MM.1S (cell line): Measurements from ENCODE around the gene FBXL13.
"Not testable (repeated sequence)": the region's sequence is repeated elsewhere in the genome, so short reads cannot be mapped to it uniquely, and the experiment has no call there.

Experiments
- DNase-seq: peaks from one replicate; pipeline ENCODE4 v3.0.0-alpha.2; 2015
- H2AFZ ChIP-seq: fragments of 300-600 bp; sonication (generic); 2 replicates; pipeline ENCODE4 v1.6.0; 2016; ENCODE audit warnings: antibody characterized with exemption, low read length
- H3F3A ChIP-seq: fragments of 300-600 bp; sonication (generic); 2 replicates; pipeline ENCODE4 v1.6.1; 2016; ENCODE audit warnings: mild to moderate bottlenecking, antibody characterized with exemption, low read length, moderate library complexity, mixed read lengths; ENCODE audit not compliant: insufficient read depth
- H3K27ac ChIP-seq: fragments of 300-600 bp; sonication (generic); 2 replicates; pipeline ENCODE4 v1.5.1; 2016; ENCODE audit warnings: mild to moderate bottlenecking, low read length
- H3K27me3 ChIP-seq: fragments of 300-600 bp; sonication (generic); replicated peaks from 2 replicates; pipeline ENCODE4 v1.6.0; 2016; ENCODE audit warnings: low read length; ENCODE audit not compliant: insufficient read depth
- H3K36me3 ChIP-seq: fragments of 300-600 bp; sonication (generic); replicated peaks from 2 replicates; pipeline ENCODE4 v1.6.1; 2016; ENCODE audit warnings: mild to moderate bottlenecking, low read length, mixed read lengths; ENCODE audit not compliant: insufficient read depth
- H3K4me1 ChIP-seq: fragments of 300-600 bp; sonication (generic); 2 replicates; pipeline ENCODE4 v1.6.1; 2016; ENCODE audit warnings: low read length, mixed read lengths
- H3K4me2 ChIP-seq: fragments of 300-600 bp; sonication (generic); 2 replicates; pipeline ENCODE4 v1.6.0; 2016; ENCODE audit warnings: low read depth, low read length
- H3K4me3 ChIP-seq: fragments of 300-600 bp; sonication (generic); 2 replicates; pipeline ENCODE4 v1.5.1; 2016; ENCODE audit warnings: low read length, mixed read lengths
- H3K79me2 ChIP-seq: fragments of 300-600 bp; sonication (generic); 2 replicates; pipeline ENCODE4 v1.6.1; 2016; ENCODE audit warnings: mixed run types, low read length, mixed read lengths
- H3K9ac ChIP-seq: fragments of 300-600 bp; sonication (generic); 2 replicates; pipeline ENCODE4 v1.6.1; 2016; ENCODE audit warnings: low read length, mixed read lengths
- H3K9me2 ChIP-seq: fragments of 300-600 bp; sonication (generic); replicated peaks from 2 replicates; pipeline ENCODE4 v1.6.1; 2016; ENCODE audit warnings: mild to moderate bottlenecking, low read length, mixed read lengths; ENCODE audit not compliant: insufficient read depth
- H3K9me3 ChIP-seq: fragments of 300-600 bp; sonication (generic); replicated peaks from 2 replicates; pipeline ENCODE4 v1.6.1; 2016; ENCODE audit warnings: mild to moderate bottlenecking, low read length, mixed read lengths; ENCODE audit not compliant: insufficient read depth
- H4K20me1 ChIP-seq: fragments of 300-600 bp; sonication (generic); 2 replicates; pipeline ENCODE4 v1.6.1; 2016; ENCODE audit warnings: mild to moderate bottlenecking, low read length, moderate library complexity, mixed read lengths; ENCODE audit not compliant: insufficient read depth
- EZH2 ChIP-seq: fragments of 300-600 bp; sonication (generic); optimal IDR thresholded peaks from 2 replicates; pipeline ENCODE3; 2017; ENCODE audit warnings: low read depth, mild to moderate bottlenecking, antibody characterized with exemption, low read length, mixed read lengths
- EZH2phosphoT487 ChIP-seq: fragments of 300-600 bp; sonication (generic); IDR thresholded peaks from 2 replicates; pipeline ENCODE4 v1.6.1; 2018; ENCODE audit warnings: antibody characterized with exemption, low read length
- TF ChIP-seq, protein P1 (sequence below): fragments of 300-600 bp; sonication (generic); IDR thresholded peaks from 2 replicates; pipeline ENCODE4 v1.5.1; 2016; ENCODE audit warnings: antibody characterized with exemption, low read length, mixed read lengths

Gene FBXL13

DNA sequence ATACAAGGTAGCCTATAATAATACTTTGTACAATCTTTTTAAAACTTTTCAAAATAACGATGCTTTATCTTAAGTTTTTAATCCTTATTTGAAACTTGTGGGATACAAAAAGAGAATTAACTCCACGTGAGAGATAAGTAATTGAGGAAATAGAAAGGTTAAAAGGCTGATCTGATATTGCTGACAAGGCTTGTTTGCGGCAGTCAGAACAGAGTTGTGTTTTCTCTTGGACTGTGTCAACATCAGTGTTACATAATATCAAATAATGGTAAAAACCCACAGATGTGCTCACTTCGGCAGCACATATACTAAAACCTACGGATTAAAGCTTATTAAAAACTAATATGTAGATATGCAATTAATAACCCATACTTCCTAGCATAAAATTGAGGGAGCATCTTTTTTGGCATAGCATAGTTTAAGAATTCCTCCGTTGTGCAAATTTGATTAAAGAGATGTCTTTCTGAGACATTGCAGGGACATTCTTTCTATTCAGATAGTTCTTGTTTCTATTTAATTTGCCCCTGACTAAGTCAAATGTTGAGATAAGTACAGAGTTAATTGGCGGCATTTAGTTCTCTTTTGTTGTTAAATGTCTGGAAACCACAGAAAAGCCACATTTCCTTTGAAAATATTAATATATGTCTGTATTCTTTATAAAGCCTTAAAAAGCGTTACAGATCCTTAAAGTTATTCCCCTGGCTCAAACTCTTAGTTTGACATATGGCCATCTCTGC, 262.5 kb downstream of the FBXL13 start:
- no peak overlapping the region for H3K9ac ChIP-seq
- H3K27me3 ChIP-seq: no peaks in the 10 kb centered on the region
- H3F3A ChIP-seq: no peaks in the 10 kb centered on the region
- H3K9me2 ChIP-seq: no peaks in the 10 kb centered on the region
- no peaks in the 10 kb centered on the region for H3K36me3 ChIP-seq
- no peak overlapping the region for H3K27ac ChIP-seq
- H4K20me1 ChIP-seq: no peaks in the 10 kb centered on the region
- no peak for DNase-seq
- H3K9me3 ChIP-seq: no peaks in the 10 kb centered on the region
- H2AFZ ChIP-seq: no peak overlapping the region
- H3K4me3 ChIP-seq: no peak overlapping the region
- H3K79me2 ChIP-seq: no peaks in the 10 kb centered on the region
- no peak for TF ChIP-seq EZH2
- TF ChIP-seq, protein P1, sequence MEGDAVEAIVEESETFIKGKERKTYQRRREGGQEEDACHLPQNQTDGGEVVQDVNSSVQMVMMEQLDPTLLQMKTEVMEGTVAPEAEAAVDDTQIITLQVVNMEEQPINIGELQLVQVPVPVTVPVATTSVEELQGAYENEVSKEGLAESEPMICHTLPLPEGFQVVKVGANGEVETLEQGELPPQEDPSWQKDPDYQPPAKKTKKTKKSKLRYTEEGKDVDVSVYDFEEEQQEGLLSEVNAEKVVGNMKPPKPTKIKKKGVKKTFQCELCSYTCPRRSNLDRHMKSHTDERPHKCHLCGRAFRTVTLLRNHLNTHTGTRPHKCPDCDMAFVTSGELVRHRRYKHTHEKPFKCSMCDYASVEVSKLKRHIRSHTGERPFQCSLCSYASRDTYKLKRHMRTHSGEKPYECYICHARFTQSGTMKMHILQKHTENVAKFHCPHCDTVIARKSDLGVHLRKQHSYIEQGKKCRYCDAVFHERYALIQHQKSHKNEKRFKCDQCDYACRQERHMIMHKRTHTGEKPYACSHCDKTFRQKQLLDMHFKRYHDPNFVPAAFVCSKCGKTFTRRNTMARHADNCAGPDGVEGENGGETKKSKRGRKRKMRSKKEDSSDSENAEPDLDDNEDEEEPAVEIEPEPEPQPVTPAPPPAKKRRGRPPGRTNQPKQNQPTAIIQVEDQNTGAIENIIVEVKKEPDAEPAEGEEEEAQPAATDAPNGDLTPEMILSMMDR: no peak
- no peak for TF ChIP-seq EZH2phosphoT487
- H3K4me2 ChIP-seq: no peak overlapping the region
- H3K4me1 ChIP-seq: peaks cover 9% of the 10 kb centered on the region

DNA sequence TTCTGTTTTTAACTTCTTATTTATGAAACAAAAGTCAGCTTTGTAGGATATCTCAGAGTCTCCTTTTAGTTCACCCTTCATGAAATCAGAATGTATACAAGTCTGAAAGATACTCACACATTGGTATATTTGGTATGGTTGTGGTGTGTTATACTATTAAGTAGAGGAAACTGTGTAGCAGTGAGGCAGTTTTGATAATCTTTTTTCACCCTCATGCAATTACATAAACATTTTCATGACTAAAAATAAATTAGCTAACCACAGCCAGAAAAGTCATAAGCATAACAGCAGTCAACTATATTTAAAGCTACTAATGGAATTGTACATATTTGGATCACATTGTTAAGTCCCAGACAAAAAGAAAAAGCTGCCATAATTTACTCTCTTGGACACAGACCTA, 263.7 kb downstream of the FBXL13 start:
- no peak for TF ChIP-seq EZH2
- no peak for TF ChIP-seq EZH2phosphoT487
- TF ChIP-seq, protein P1: no peak
- no peak overlapping the region for H3K27ac ChIP-seq

DNA sequence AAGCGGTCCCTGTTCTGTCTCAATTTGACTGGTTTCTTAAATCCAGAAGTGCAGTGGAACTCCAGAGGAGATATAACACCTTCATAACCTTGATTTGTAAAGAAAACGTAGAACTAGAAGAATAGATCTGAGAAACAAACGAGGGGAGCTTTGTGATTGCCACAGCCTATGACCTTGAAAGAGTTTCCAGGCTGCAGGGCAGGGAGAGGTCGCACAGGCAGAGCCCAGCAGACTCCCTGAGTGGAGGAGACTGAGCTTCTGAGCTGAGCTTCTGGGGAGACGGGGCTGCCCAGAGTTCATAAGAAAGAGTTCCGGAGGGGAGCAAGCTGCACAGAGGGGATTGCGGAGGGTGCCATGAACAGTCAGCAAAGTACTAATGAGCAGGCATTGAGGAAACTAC, 268.0 kb downstream of the FBXL13 start:
- Histone ChIP-seq H3K79me2 (no peaks in the 10 kb centered on the region), H3K9me2 (no peaks in the 10 kb centered on the region), H4K20me1 (no peaks in the 10 kb centered on the region), H3K9me3 (no peaks in the 10 kb centered on the region), H3K4me3 (no peak overlapping the region), H2AFZ (no peak overlapping the region), H3K27me3 (no peaks in the 10 kb centered on the region), H3K9ac (no peak overlapping the region), H3K27ac (no peak overlapping the region), H3K4me2 (no peak overlapping the region), H3K36me3 (no peaks in the 10 kb centered on the region), H3F3A (no peaks in the 10 kb centered on the region), H3K4me1 (peaks cover 9% of the 10 kb centered on the region)
- no peak for DNase-seq
- TF ChIP-seq EZH2 (no peak), EZH2phosphoT487 (no peak)
- TF ChIP-seq, protein P1: no peak

More for the DNA sequence above, 263.7 kb downstream of the FBXL13 start:
- H3K79me2 ChIP-seq: no peaks in the 10 kb centered on the region
- no peaks in the 10 kb centered on the region for H3K27me3 ChIP-seq
- no peaks in the 10 kb centered on the region for H3K9me2 ChIP-seq
- H3K4me3 ChIP-seq: no peak overlapping the region
- DNase-seq: no peak
- H3K9me3 ChIP-seq: no peaks in the 10 kb centered on the region
- no peaks in the 10 kb centered on the region for H3F3A ChIP-seq
- no peaks in the 10 kb centered on the region for H4K20me1 ChIP-seq
- no peaks in the 10 kb centered on the region for H3K36me3 ChIP-seq
- no peak overlapping the region for H3K9ac ChIP-seq
- H3K4me1 ChIP-seq: peaks cover 9% of the 10 kb centered on the region
- H2AFZ ChIP-seq: no peak overlapping the region
- H3K4me2 ChIP-seq: no peak overlapping the region

DNA sequence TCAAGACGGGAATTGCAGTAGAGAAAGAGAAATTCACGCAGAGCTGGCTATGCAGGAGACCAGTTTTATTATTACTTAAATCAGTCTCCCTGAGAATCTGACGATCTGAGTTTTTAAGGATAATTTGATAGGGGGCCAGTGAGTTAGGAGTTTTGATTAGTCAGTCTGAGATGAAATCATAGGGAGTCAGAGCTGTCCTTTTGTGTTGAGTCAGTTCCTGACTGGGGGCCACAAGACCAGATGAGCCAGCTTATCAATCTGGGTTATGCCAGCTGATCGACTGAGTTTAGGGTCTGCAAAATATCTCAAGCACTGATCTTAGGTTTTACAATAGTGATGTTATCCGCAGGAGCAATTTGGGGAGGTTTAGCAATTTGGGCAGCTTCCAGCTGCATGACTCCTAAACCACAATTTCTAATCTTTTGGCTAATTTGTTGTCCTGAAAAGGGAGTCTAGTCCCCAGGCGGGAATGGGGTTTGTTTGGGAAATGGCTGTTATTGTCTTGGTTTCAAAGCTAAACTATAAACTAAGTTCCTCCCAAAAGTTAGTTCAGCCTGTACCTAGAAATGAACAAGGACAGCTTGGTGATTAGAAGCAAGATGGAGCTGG, 278.5 kb downstream of the FBXL13 start:
- H3F3A ChIP-seq, H3K9me2 ChIP-seq, H3K4me2 ChIP-seq, DNase-seq, H3K27me3 ChIP-seq, H3K36me3 ChIP-seq, H3K27ac ChIP-seq, H4K20me1 ChIP-seq, H3K4me3 ChIP-seq, H2AFZ ChIP-seq, H3K4me1 ChIP-seq, H3K79me2 ChIP-seq, H3K9ac ChIP-seq, H3K9me3 ChIP-seq: not testable (repeated sequence)

DNA sequence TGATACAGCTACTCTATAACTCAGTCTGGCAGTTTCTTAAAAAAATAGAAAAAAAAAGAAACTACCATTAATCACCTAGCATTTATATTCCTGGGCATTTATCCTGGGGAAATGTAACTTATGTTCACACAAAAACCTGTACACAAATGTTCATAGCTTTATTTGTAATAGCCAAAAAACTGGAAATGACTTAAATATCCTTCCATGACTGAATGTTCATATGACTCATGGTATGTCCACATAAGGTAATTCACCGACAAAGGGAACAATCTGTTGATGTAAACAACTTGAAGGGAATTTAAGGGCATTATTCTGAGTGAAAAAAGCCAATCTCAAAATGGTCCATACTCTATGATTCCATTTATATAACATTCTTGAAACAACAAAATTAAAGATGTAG, 280.0 kb downstream of the FBXL13 start:
- not testable (repeated sequence) for H3K79me2 ChIP-seq, H3K9me2 ChIP-seq, H4K20me1 ChIP-seq, H3K4me2 ChIP-seq, H3K9me3 ChIP-seq, H3K27ac ChIP-seq, H2AFZ ChIP-seq, DNase-seq, H3K9ac ChIP-seq, H3F3A ChIP-seq, H3K27me3 ChIP-seq, H3K4me1 ChIP-seq, H3K36me3 ChIP-seq, H3K4me3 ChIP-seq
